Superior temporal gyrus (tissue), 1 donor: ENCODE results near the gene JMY.

ENCODE experiments used
- DNase-seq: peaks from one replicate; pipeline ENCODE4 v3.0.0-alpha.2; 2016; ENCODE audit errors: extremely low spot score

JMY gene, protein sequence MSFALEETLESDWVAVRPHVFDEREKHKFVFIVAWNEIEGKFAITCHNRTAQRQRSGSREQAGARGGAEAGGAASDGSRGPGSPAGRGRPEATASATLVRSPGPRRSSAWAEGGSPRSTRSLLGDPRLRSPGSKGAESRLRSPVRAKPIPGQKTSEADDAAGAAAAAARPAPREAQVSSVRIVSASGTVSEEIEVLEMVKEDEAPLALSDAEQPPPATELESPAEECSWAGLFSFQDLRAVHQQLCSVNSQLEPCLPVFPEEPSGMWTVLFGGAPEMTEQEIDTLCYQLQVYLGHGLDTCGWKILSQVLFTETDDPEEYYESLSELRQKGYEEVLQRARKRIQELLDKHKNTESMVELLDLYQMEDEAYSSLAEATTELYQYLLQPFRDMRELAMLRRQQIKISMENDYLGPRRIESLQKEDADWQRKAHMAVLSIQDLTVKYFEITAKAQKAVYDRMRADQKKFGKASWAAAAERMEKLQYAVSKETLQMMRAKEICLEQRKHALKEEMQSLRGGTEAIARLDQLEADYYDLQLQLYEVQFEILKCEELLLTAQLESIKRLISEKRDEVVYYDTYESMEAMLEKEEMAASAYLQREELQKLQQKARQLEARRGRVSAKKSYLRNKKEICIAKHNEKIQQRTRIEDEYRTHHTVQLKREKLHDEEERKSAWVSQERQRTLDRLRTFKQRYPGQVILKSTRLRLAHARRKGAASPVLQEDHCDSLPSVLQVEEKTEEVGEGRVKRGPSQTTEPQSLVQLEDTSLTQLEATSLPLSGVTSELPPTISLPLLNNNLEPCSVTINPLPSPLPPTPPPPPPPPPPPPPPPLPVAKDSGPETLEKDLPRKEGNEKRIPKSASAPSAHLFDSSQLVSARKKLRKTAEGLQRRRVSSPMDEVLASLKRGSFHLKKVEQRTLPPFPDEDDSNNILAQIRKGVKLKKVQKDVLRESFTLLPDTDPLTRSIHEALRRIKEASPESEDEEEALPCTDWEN

GRCh38 chr5:79235634-79236361 is at the start of gene JMY:
TSS of gene JMY (plus strand) at chr5:79236131. CDS start at chr5:79236651, 520 bp downstream.
- DNase-seq = peak; percentile 79

GRCh38 chr5:79186455-79186854 is 49.5 kb upstream of the JMY start:
- no peak for DNase-seq

- peak; percentile 44 for DNase-seq
Observed at GRCh38 chr5:79189439-79190234, 46.3 kb upstream of the JMY start.

DNA sequence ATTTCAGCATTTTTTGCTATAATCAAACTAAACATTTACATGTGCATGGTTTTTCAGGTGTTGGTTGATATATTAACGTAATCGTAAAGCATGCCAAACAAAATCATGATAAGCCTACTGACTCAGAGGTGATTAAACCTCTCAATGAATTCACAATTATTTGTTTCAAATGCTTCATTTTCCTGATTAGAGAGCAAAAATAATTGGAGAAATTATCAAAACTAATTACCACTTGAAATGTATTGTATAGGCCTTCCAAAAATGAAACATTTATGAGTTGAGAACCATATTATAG is 45.7 kb upstream of the JMY start:
- no peak for DNase-seq

- DNase-seq = no peak
Observed at GRCh38 chr5:79191457-79191856, 44.5 kb upstream of the JMY start.

- DNase-seq = no peak
Observed at GRCh38 chr5:79193643-79194042, 42.3 kb upstream of the JMY start.

- no peak for DNase-seq
Observed at GRCh38 chr5:79200573-79201183, 35.3 kb upstream of the JMY start.

GRCh38 chr5:79201206-79201605 is 34.7 kb upstream of the JMY start:
- no peak for DNase-seq

DNA sequence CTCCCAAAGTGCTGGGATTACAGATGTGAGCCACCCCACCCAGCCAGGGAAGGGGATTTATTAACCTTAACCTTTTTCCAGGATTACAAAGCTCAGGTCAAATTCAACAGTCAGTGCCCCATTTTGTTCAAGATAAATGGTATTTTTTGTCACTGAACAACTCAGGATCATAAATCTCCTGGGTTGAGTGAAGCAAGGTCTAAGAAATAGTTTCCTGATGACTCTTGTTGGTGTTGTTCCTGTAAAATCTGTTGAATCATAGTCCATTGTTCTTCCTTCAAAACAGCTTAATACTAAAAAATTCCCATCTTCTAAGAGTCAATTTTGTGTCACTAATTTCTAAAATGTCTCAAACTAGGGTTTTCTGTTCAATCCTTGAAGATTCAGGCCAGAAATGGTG is 33.9 kb upstream of the JMY start:
- no peak for DNase-seq

GRCh38 chr5:79205965-79206364 is 30.0 kb upstream of the JMY start:
- DNase-seq = no peak

DNA sequence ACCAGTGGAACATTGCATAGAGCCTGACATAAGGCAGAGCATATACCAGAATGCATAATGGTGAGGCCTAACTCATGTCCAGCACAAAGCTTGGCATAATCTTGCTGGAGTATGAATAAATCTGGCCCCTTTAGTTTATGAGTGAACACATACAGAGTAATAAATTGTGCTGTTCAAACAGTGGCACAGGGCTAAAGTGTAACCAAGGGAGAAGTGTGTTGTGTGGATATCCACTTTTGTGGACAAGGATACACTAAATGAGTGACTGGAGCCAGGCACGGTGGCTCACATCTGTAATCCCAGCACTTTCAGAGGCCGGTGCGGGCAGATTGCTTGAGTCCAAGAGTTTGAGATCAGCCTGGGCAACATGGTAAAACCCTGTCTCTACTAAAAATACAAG is 29.4 kb upstream of the JMY start:
- DNase-seq = no peak

GRCh38 chr5:79209505-79209904 is 26.4 kb upstream of the JMY start:
- no peak for DNase-seq

DNA sequence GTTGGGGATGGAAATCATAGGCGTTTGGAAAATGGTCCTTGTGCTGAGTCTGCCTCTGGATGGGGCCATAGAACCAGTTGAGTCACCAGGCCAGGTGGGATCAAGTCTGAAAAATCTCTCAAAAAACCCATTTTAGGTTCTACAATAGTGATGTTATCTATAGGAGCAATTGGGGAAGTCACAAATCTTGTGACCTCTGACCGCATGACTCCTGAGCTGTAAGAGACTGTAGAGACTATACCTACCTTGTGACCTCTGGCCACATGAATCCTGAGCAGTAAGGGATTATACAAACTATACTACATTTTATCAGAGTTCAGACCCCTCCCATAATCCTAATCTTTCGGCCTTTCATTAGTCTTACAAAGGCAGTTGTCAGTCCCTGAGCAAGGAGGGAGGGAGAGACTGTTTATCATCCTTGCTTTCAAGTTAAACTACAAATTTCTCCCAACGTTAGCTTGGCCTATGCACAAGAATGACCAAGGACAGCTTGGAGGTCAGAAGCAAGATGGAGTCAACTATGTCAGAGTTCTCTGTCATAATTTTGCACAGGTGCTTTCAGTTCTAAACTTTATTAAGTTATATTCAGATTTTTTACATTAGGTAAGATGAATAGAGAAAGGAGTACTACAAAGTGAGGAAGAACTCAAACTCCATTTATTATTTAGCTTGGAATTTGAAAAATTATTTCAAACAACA is 11.5 kb upstream of the JMY start:
- no peak for DNase-seq

DNA sequence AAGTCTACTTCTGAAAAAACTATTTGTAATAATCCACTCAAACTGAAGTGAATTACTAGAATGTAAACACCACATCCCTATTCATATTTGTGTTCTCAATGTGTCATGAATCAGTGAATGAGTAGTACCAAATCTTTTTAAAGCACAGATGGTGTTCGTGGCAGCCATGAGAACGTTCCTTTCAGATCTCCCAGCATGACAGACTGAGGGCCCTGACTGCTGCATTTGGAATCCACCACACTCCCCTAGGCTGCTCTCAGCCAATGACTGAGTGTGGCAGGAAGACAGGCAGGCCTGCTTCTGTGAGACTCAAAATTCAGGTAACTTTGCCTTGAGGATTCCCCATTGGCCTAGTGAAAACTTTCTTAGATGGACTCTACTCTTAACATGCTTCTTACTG is 10.9 kb upstream of the JMY start:
- no peak for DNase-seq

- DNase-seq = no peak
Observed at GRCh38 chr5:79225441-79225840, 10.5 kb upstream of the JMY start.

GRCh38 chr5:79227484-79228025 is 8.4 kb upstream of the JMY start:
- no peak for DNase-seq

DNA sequence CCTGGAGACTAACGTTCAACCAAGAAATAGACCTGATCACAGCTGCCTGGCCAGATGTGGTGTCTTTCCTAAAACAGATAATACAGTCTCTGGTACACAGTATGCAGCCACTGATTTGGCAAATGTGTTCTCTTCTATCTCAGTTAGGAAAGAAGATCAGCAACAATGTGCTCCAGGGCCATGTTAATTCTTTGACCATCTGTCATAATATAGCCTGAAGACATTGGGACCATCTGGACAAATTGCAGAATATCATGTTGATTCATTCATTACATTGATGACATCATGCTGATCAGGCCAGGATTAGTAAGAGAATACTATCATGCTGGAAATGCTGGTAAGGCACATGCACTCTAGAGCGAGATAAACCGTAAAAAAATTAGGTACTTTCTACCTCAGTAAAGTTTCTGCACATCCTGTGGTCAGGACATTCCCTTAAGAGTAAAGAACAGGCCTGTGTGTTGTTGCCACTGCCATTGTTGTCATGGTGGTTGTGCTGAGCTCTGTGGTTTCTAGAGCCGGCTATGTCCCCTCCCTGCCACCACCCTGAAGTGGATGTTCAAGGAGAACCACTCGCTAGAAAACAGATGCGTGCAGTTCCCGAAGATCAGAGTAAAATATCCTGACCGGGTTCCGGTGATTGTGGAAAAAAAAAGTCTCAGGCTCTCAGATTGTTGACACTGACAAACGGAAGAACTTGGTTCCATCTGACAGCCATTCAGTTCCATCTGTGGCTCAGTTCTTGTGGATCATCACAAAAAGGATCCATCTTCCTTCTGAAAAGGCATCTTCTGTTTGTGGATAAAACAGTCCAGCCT is 6.4 kb upstream of the JMY start:
- DNase-seq = no peak

GRCh38 chr5:79235261-79235633 is 684 bp upstream of the JMY start:
- DNase-seq = no peak

- no peak for DNase-seq
Observed at GRCh38 chr5:79236362-79236969, 535 bp downstream of the JMY start.
